ENCODE measurements around the gene PFAS. TPM values are rescaled to one million over a fixed set of nuclear protein-coding genes. Genes with fewer than 3 reads are reported as not detected.
A peak's percentile ranks its signal among the peaks of the same experiment; 100 is the strongest.

Gene PFAS
- total and polyA plus RNA-seq, 2 experiments from 2014 or later = 13.6 to 18.8 TPM

DNA sequence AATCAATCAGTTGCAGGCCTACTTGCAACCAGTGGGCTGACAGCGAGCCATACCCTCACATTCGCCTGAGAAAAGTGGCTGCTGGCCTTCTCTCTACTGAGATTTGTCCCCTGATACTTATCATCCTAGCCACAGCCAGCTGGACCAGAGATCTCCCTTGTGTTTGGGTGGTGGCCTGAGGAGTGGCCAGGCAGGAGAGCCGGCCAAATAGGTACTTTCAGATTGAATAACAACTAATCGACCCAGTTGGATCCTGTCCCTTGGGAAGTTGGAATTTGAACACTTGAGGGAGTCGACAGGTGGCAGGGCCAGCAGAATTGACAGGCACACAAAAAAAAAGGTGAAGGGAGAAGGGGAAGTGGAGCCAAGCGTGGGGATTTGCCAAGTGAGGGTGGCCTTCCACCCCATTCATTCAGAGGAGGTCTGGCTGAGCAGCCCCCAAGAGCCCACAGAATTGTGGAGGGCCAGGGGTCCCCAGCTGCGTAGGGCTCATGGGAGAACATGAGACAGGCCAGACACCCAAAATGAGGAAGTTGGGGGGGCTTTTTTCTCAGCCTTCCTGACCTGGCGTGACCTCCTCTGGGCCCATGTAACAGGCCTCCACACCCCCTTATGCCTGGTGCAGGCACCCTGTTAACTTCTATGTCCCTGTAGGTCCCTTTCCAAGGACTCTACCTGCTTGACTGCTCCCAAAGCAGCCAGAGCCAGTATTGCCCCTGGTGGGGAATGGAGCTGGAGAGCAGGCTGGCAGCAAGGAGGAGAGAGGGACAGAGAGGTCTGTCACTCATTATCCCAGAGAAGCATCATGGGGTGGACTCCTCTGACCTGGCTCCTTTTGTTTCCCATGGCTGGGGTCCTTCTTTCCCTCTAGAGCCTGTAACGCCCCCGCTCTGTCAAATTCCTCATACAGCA, 36.4 kb downstream of the PFAS start:
- H3K9me3 ChIP-seq (ENCODE audit: low read depth) = no peaks in the 10 kb centered on the region
- H3K27ac ChIP-seq = no peak overlapping the region
- H4K20me1 ChIP-seq (ENCODE audit: insufficient read depth, poor library complexity, severe bottlenecking) = no peaks in the 10 kb centered on the region
- H3K4me3 ChIP-seq = no peak overlapping the region
- H3K4me1 ChIP-seq (ENCODE audit: insufficient read depth) = peaks cover 10% of the 10 kb centered on the region
- no peak overlapping the region for H3K4me2 ChIP-seq
- no peaks in the 10 kb centered on the region for H3K36me3 ChIP-seq (replicated peaks; ENCODE audit: insufficient read depth, low read depth)
- H3K27me3 ChIP-seq = no peaks in the 10 kb centered on the region
- no peak overlapping the region for H2AFZ ChIP-seq
- no peaks in the 10 kb centered on the region for H3K9me2 ChIP-seq (replicated peaks; ENCODE audit: insufficient read depth)
- WGBS (ENCODE audit: low lambda C conversion rate, missing lambda C conversion rate) = 87% methylated on average over 10 of the region's 10 CpGs
- no peak for TF ChIP-seq CTCF (IDR thresholded peaks at IDR 0.05; ENCODE audit: poor library complexity)
- DNase-seq (ENCODE audit: low spot score) = no peak
- H3K79me2 ChIP-seq = peaks cover 4% of the 10 kb centered on the region

- peak overlapping the region; percentile 97 for H3K4me3 ChIP-seq
- H4K20me1 ChIP-seq (ENCODE audit: insufficient read depth, poor library complexity, severe bottlenecking) = no peaks in the 10 kb centered on the region
- H3K9me3 ChIP-seq (ENCODE audit: low read depth) = no peaks in the 10 kb centered on the region
- DNase-seq (ENCODE audit: low spot score) = no peak
- TF ChIP-seq EZH2 (IDR thresholded peaks at IDR 0.05; ENCODE audit: borderline replicate concordance) = no peak
- no peak for TF ChIP-seq CTCF (IDR thresholded peaks at IDR 0.05; ENCODE audit: poor library complexity)
- TF ChIP-seq EZH2phosphoT487 (IDR thresholded peaks at IDR 0.05; ENCODE audit: low read depth, severe bottlenecking, unreplicated experiment) = no peak
- H3K36me3 ChIP-seq (replicated peaks; ENCODE audit: insufficient read depth, low read depth) = no peaks in the 10 kb centered on the region
- peak overlapping the region; percentile 98 for H2AFZ ChIP-seq
- no peaks in the 10 kb centered on the region for H3K9me2 ChIP-seq (replicated peaks; ENCODE audit: insufficient read depth)
- H3K4me1 ChIP-seq (ENCODE audit: insufficient read depth) = peaks cover 10% of the 10 kb centered on the region
- peak overlapping the region; percentile 93 for H3K27ac ChIP-seq
- H3K4me2 ChIP-seq = peak overlapping the region; percentile 85
- 30% methylated on average over 19 of the region's 19 CpGs for WGBS (ENCODE audit: low lambda C conversion rate, missing lambda C conversion rate)
- H3K27me3 ChIP-seq = no peaks in the 10 kb centered on the region
- peaks cover 4% of the 10 kb centered on the region for H3K79me2 ChIP-seq
Measured at GRCh38 chr17:8287651-8288335, 38.7 kb downstream of the PFAS start.

DNA sequence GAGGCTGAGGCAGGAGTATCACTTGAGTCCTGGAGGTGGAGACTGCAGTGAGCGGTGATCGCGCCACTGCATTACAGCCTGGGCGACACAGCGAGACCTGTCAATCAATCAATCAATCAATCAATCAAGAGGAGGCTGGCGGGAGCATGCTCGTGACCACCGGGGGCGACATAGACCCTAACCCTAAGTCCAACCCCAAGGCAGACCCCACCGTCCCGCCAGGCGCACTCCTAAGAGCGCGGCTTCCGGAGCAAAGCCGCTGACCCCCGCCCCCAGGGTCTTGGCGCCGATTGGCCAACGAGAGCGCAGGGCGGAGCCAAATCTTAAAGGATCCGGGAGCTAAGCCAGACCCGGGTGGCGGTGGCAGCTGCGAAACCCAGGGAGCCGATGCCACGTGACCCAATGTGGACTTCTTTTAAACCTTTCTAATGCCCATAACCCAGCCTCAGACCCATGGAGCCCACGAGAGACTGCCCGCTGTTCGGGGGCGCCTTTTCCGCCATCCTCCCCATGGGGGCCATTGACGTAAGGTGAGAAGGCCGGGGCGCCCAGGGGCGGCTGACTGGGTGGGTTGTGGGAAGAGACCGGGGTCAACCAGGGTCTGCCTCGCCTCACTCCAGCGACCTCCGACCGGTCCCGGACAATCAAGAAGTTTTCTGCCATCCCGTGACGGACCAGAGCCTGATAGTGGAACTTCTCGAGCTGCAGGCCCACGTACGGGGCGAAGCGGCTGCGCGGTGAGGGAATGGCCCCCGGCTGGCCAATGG, 39.4 kb downstream of the PFAS start, which contains the start of gene RANGRF:
TSS of gene RANGRF (plus strand) at position 335 of the 767 bp plus-strand sequence. CDS start at position 454, 119 bp downstream.
- H3K79me2 ChIP-seq = peaks cover 4% of the 10 kb centered on the region
- no peaks in the 10 kb centered on the region for H3K9me2 ChIP-seq (replicated peaks; ENCODE audit: insufficient read depth)
- H3K9me3 ChIP-seq (ENCODE audit: low read depth) = no peaks in the 10 kb centered on the region
- peak within 1 kb of the TSS; percentile 97 for H3K4me3 ChIP-seq
- peak within 1 kb of the TSS; percentile 98 for H2AFZ ChIP-seq
- peak within 1 kb of the TSS; percentile 85 for H3K4me2 ChIP-seq
- no peaks in the 10 kb centered on the region for H4K20me1 ChIP-seq (ENCODE audit: insufficient read depth, poor library complexity, severe bottlenecking)
- H3K36me3 ChIP-seq (replicated peaks; ENCODE audit: insufficient read depth, low read depth) = no peaks in the 10 kb centered on the region
- H3K4me1 ChIP-seq (ENCODE audit: insufficient read depth) = peaks cover 10% of the 10 kb centered on the region
- H3K27me3 ChIP-seq = no peaks in the 10 kb centered on the region
- WGBS (ENCODE audit: low lambda C conversion rate, missing lambda C conversion rate) = 1% methylated on average over 53 of the region's 53 CpGs
- DNase-seq (ENCODE audit: low spot score) = peak; percentile 94
- TF ChIP-seq EZH2 (IDR thresholded peaks at IDR 0.05; ENCODE audit: borderline replicate concordance) (no peak), EZH2phosphoT487 (IDR thresholded peaks at IDR 0.05; ENCODE audit: low read depth, severe bottlenecking, unreplicated experiment) (no peak)
- H3K27ac ChIP-seq = peak within 1 kb of the TSS; percentile 93
